SK-N-MC (cell line): ENCODE data around the gene HOXA11.

Experiments
- EZH2 ChIP-seq: fragments of 200-600 bp; sonication (generic); IDR thresholded peaks from one replicate; pipeline ENCODE4 v1.6.1; 2017; ENCODE audit warnings: antibody characterized with exemption
- POLR2AphosphoS5 ChIP-seq: IDR thresholded peaks from 2 replicates; pipeline ENCODE4 v1.6.1; 2012; ENCODE audit warnings: mild to moderate bottlenecking, low read depth, low read length, borderline replicate concordance

GRCh38 chr7:27165089-27165995 lies 19.7 kb downstream of the HOXA11 start, which contains the start of gene HOXA9:
- TF ChIP-seq EZH2 (no peak), POLR2AphosphoS5 (no peak)
